ENCODE results near the gene MRPL46.

GRCh38 chr15:88453651-88454050 is 13.5 kb downstream of the MRPL46 start:
- TF ChIP-seq, protein P1, sequence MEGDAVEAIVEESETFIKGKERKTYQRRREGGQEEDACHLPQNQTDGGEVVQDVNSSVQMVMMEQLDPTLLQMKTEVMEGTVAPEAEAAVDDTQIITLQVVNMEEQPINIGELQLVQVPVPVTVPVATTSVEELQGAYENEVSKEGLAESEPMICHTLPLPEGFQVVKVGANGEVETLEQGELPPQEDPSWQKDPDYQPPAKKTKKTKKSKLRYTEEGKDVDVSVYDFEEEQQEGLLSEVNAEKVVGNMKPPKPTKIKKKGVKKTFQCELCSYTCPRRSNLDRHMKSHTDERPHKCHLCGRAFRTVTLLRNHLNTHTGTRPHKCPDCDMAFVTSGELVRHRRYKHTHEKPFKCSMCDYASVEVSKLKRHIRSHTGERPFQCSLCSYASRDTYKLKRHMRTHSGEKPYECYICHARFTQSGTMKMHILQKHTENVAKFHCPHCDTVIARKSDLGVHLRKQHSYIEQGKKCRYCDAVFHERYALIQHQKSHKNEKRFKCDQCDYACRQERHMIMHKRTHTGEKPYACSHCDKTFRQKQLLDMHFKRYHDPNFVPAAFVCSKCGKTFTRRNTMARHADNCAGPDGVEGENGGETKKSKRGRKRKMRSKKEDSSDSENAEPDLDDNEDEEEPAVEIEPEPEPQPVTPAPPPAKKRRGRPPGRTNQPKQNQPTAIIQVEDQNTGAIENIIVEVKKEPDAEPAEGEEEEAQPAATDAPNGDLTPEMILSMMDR (IDR thresholded peaks at IDR 0.05), result no peak
- TF ChIP-seq EZH2phosphoT487 (IDR thresholded peaks at IDR 0.05) (no peak), EZH2 (IDR thresholded peaks at IDR 0.05) (no peak)
